ENCODE results near the gene MLLT1.

MLLT1 gene

DNA sequence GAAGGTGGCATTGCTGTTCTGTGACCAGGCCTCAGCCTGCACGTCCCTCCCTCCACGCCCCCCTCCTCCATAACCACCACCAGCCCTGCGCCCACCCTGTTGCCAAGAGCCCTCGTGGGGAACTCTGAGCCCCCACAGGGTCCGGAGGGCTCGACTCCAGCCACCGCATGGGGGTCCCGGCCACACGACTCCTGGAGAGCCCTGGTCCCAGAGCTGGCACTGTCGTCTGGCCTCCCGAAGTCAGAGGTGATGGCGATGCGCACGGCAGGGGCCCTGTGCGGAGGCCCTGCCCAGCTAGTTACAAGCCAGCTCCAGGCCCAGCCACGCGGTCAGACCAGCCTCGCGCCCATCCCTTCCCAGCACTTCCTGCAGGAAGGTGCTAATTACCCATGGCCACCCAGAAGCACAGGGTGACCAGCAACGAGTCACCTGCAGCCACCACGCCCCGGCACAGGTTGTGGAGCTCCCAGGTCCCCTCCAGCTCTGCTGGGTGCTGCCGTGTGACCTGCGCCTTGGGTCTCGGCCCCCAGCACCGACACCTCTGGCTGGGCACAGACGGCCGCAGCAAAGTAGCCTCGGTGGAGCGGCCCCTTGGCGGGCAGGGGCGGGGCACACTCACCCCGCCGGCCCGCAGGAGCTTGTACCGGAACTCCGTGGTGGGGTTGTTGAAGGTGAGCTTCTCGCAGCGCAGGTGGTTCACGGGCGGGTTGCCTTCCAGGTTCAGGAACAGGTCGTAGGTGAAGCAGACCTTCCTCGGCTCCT is 49.6 kb downstream of the MLLT1 start:
- no peak for TF ChIP-seq ZNF274 (IDR thresholded peaks at IDR 0.05; ENCODE audit: low read depth, low read length)
- H3K4me3 ChIP-seq (ENCODE audit: low read length) = no peak overlapping the region

- no peak for TF ChIP-seq ZNF274 (IDR thresholded peaks at IDR 0.05; ENCODE audit: low read depth, low read length)
- no peak overlapping the region for H3K4me3 ChIP-seq (ENCODE audit: low read length)
These were observed 50.4 kb downstream of the MLLT1 start for GRCh38 chr19:6229216-6229913.

GRCh38 chr19:6228551-6229215 is 51.1 kb downstream of the MLLT1 start:
- H3K4me3 ChIP-seq (ENCODE audit: low read length) = no peak overlapping the region

GRCh38 chr19:6227936-6228325 is 51.8 kb downstream of the MLLT1 start:
- no peak overlapping the region for H3K4me3 ChIP-seq (ENCODE audit: low read length)
- no peak for TF ChIP-seq ZNF274 (IDR thresholded peaks at IDR 0.05; ENCODE audit: low read depth, low read length)

More at GRCh38 chr19:6228551-6229215, 51.1 kb downstream of the MLLT1 start:
- no peak for TF ChIP-seq ZNF274 (IDR thresholded peaks at IDR 0.05; ENCODE audit: low read depth, low read length)

GRCh38 chr19:6227156-6227935 is 52.4 kb downstream of the MLLT1 start:
- TF ChIP-seq ZNF274 (IDR thresholded peaks at IDR 0.05; ENCODE audit: low read depth, low read length) = no peak
- H3K4me3 ChIP-seq (ENCODE audit: low read length) = no peak overlapping the region

DNA sequence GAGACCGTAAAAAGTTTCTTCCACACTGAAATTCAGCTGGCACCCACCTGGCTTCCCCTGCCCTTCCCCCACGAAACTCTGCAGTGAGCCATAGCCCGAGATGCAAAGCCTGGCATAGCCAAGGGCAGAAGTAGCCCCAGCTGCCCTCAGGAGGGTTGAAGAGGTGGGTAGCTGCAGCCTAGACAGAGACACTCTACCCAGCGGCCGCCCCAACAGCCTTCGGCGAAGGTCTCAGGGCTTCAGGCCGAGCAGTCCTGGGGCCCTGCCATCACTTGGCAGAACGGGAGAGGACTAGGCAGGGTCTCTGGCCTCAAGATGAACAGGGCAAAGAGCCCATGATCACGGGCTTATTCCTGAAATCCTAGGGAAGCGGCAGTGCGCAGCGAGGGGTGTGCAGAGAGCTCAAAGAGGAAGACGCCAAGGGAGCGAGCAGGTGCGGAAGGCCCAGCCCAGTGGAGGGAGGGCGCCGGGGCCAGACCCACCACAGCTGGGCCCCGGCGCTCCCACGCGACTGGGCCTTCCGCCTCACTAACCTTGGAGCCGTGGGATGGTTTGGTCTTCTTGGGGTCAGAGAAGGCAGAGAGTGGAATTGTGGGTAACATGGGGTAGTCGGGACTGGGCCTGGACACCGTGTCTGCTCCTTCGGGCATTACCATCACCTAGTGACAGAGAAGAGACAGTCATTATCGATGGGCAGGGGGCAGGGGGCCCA is 53.2 kb downstream of the MLLT1 start:
- H3K4me3 ChIP-seq (ENCODE audit: low read length) = no peak overlapping the region
- TF ChIP-seq ZNF274 (IDR thresholded peaks at IDR 0.05; ENCODE audit: low read depth, low read length) = no peak

GRCh38 chr19:6226012-6226411 is 53.8 kb downstream of the MLLT1 start:
- no peak for TF ChIP-seq ZNF274 (IDR thresholded peaks at IDR 0.05; ENCODE audit: low read depth, low read length)
- no peak overlapping the region for H3K4me3 ChIP-seq (ENCODE audit: low read length)

GRCh38 chr19:6225232-6225865 is 54.4 kb downstream of the MLLT1 start:
- TF ChIP-seq ZNF274 (IDR thresholded peaks at IDR 0.05; ENCODE audit: low read depth, low read length) = no peak
- no peak overlapping the region for H3K4me3 ChIP-seq (ENCODE audit: low read length)

GRCh38 chr19:6224308-6224675 is 55.5 kb downstream of the MLLT1 start:
- no peak for TF ChIP-seq ZNF274 (IDR thresholded peaks at IDR 0.05; ENCODE audit: low read depth, low read length)
- H3K4me3 ChIP-seq (ENCODE audit: low read length) = no peak overlapping the region

DNA sequence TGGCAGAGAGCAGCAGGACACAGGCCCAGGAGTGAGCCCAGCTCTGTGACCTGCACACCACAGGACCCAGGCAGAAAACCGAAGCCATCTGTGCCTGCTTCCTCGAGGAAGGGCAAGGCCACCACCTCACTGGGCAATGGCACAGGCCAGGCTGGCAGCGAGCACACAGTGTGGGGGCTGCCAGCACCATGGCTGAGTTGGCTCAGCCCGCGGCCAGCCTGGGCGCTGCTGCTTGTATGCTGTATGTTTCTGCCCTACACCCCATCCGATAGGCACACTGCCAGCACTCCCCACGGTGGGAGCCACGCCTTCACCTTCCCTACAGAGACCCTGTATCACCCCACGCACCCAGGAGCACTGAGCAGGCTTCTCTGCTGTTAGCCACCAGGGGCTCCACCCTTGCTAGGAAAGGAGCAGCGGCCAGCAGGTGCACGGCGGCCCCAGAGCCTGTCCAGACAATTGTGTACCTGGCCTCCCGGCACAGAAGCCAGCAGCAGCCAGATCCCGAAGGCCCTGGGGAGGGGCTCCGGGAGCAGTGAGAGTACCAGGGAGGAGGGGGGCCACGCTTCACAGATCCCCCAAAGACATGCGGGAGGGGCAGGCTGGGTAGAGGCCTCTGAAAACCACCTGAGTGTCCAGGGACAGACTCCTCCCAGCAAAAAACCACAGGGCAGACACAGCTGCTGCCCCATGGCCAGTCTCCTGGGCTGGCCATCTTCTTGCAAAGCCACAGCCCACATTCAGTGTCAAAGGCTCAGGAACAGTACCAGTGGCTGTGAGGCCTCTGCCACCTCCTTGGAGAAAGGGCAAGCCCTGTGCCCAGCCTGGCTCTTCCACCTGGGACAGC is 56.1 kb downstream of the MLLT1 start:
- no peak overlapping the region for H3K4me3 ChIP-seq (ENCODE audit: low read length)
- no peak for TF ChIP-seq ZNF274 (IDR thresholded peaks at IDR 0.05; ENCODE audit: low read depth, low read length)

DNA sequence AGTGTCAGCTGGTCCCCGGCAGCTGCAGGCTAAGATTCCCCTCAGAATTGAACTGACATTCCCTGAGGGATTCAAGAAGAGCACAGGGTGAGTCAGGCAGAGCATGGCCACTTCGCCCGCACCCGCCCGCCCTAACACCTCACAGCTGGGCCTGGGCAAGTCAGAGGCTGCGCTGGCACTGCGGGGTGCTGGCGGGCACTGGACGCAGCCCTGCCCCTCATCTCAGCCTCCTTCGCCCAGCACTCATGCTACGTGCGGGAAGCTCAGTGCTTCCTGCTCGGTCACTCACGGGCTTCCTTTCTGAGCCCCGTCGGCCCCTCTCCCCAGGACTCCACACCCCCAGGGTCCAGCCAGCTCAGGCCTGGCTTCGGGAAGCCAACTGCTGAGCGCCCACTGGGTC is 56.9 kb downstream of the MLLT1 start:
- no peak for TF ChIP-seq ZNF274 (IDR thresholded peaks at IDR 0.05; ENCODE audit: low read depth, low read length)
- H3K4me3 ChIP-seq (ENCODE audit: low read length) = no peak overlapping the region
